ENCODE data around the gene SREBF1. TPM values are rescaled to one million over a fixed set of nuclear protein-coding genes. Genes with fewer than 3 reads are reported as not detected.

SREBF1 gene
- total RNA-seq, 1 donor from 2014 or later, result 85.0 TPM

- Mint-ChIP-seq H3K4me1 (ENCODE audit: low read depth) (peaks cover 19% of the 10 kb centered on the region), H3K36me3 (ENCODE audit: insufficient read depth) (peaks cover 9% of the 10 kb centered on the region)
These were observed 16.2 kb downstream of the SREBF1 start for GRCh38 chr17:17820463-17821158.

DNA sequence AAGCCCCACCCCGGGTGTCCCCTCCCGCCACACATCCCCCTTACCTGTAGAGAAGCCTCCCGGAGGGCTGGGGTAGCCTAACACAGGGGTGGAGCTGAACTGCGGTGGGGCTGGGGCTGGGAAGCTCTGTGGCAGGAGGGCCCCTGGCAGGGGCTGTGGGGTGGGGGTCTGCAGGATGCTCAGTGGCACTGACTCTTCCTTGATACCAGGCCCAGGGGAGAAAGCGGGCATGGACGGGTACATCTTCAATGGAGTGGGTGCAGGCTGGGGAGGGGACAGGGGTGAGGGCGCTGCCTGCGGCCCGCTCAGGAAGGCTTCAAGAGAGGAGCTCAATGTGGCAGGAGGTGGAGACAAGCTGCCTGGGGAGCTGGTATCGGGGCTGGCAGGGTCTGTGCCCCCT, 16.7 kb downstream of the SREBF1 start:
- no peak for TF ChIP-seq CTCF (IDR thresholded peaks at IDR 0.05; ENCODE audit: unreplicated experiment)
- Mint-ChIP-seq H3K36me3 (ENCODE audit: insufficient read depth) (peaks cover 10% of the 10 kb centered on the region), H3K27ac (no peak overlapping the region), H3K4me1 (ENCODE audit: low read depth) (peaks cover 18% of the 10 kb centered on the region), H3K27me3 (no peaks in the 10 kb centered on the region), H3K9me3 (ENCODE audit: low read depth) (no peaks in the 10 kb centered on the region), H3K4me3 (ENCODE audit: low read depth) (no peak overlapping the region)
- no peak for DNase-seq (ENCODE audit: low spot score, unreplicated experiment)

More at GRCh38 chr17:17820463-17821158, 16.2 kb downstream of the SREBF1 start:
- peak overlapping the region; percentile 86 for H3K27ac Mint-ChIP-seq
- H3K4me3 Mint-ChIP-seq (ENCODE audit: low read depth), result no peak overlapping the region
- no peaks in the 10 kb centered on the region for H3K27me3 Mint-ChIP-seq
- no peaks in the 10 kb centered on the region for H3K9me3 Mint-ChIP-seq (ENCODE audit: low read depth)
- no peak for TF ChIP-seq CTCF (IDR thresholded peaks at IDR 0.05; ENCODE audit: unreplicated experiment)
- no peak for DNase-seq (ENCODE audit: low spot score, unreplicated experiment)

DNA sequence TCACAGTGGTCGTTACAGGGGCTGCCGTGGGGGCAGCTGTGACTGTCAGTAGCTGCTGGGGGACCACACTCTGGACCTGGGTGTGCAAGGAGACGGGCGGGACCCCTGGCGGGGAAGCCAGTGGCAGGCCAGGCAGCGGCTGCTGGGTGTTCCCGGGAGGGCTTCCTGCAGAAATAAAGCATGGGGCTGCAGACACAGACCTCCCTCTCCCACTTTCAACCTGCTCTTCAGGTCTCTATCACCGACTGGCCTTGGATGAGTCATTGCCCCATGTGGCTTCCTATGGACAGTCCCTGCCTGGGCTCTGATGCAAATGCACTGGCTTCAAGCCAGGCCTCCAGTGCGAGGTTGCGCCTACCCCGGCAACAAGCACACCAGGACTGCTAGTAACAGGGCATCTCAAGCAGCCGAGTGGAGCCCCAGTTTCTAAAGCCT, 17.2 kb downstream of the SREBF1 start:
- Mint-ChIP-seq H3K27ac (no peak overlapping the region), H3K27me3 (no peaks in the 10 kb centered on the region), H3K9me3 (ENCODE audit: low read depth) (no peaks in the 10 kb centered on the region), H3K36me3 (ENCODE audit: insufficient read depth) (peaks cover 10% of the 10 kb centered on the region), H3K4me1 (ENCODE audit: low read depth) (peaks cover 13% of the 10 kb centered on the region), H3K4me3 (ENCODE audit: low read depth) (no peak overlapping the region)
- no peak for DNase-seq (ENCODE audit: low spot score, unreplicated experiment)
- no peak for TF ChIP-seq CTCF (IDR thresholded peaks at IDR 0.05; ENCODE audit: unreplicated experiment)

DNA sequence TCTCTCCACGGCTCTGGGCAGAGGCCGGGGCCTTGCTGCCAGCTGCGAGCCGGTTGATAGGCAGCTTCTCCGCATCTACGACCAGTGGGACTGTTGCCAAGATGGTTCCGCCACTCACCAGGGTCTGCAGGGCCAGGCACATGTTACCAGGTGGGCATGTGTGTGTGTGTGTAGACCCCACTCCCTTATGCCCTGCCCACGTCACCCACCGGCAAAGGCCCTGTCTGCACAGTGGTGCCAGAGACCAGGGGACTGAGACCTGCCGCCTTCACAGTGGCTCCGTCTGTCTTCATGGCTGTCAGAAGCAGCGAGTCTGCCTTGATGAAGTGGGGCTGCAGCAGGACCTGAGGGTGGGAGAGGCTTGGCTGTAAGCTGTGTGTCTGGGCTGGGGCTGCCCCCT, 17.7 kb downstream of the SREBF1 start:
- no peak overlapping the region for H3K4me3 Mint-ChIP-seq (ENCODE audit: low read depth)
- H3K36me3 Mint-ChIP-seq (ENCODE audit: insufficient read depth), result peaks cover 10% of the 10 kb centered on the region
- H3K9me3 Mint-ChIP-seq (ENCODE audit: low read depth), result no peaks in the 10 kb centered on the region
- no peaks in the 10 kb centered on the region for H3K27me3 Mint-ChIP-seq
- peaks cover 8% of the 10 kb centered on the region for H3K4me1 Mint-ChIP-seq (ENCODE audit: low read depth)
- TF ChIP-seq CTCF (IDR thresholded peaks at IDR 0.05; ENCODE audit: unreplicated experiment), result no peak
- no peak for DNase-seq (ENCODE audit: low spot score, unreplicated experiment)
- no peak overlapping the region for H3K27ac Mint-ChIP-seq

- Mint-ChIP-seq H3K27me3 (no peaks in the 10 kb centered on the region), H3K27ac (peak overlapping the region; percentile 73), H3K9me3 (ENCODE audit: low read depth) (no peaks in the 10 kb centered on the region), H3K36me3 (ENCODE audit: insufficient read depth) (peaks cover 10% of the 10 kb centered on the region), H3K4me1 (ENCODE audit: low read depth) (peaks cover 4% of the 10 kb centered on the region), H3K4me3 (ENCODE audit: low read depth) (no peak overlapping the region)
- no peak for DNase-seq (ENCODE audit: low spot score, unreplicated experiment)
- TF ChIP-seq CTCF (IDR thresholded peaks at IDR 0.05; ENCODE audit: unreplicated experiment), result no peak
These were observed 18.7 kb downstream of the SREBF1 start for GRCh38 chr17:17818088-17818526.
